GM19043 (cell line): ENCODE results near the gene MITD1.
"Not testable (repeated sequence)": the region's sequence is repeated elsewhere in the genome, so short reads cannot be mapped to it uniquely, and the experiment has no call there.

ENCODE experiments used
- ATAC-seq: cut with Tn5 transposase; IDR thresholded peaks from one replicate; pipeline ENCODE4 v1.9.1; 2021; ENCODE audit warnings: low read depth; ENCODE audit not compliant: unreplicated experiment

Gene MITD1

DNA sequence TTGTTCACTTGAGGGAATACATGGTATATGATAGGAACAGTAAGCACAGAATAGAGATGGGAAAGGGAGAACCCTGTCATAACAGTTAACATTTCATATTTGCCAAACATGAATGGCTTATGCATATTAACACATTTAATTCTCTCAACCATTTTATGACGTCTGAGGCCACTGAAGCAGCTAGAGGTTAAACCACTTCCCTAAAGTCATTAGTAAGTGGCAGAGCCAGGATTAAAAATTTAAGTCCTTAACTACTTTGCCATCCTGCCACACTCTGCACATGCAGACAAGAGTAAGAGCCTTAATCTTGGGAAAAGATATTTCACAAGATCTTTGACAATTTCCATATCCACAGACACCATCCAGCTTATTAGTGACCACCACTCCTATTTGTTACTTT is 24.0 kb downstream of the MITD1 start:
- no peak for ATAC-seq

- peak; percentile 92 for ATAC-seq
Observed at GRCh38 chr2:99154643-99155536, 26.0 kb downstream of the MITD1 start, which contains the start of the genes LIPT1 and TSGA10. TSS of gene LIPT1 (plus strand) at chr2:99154967. CDS start at chr2:99161958, 6,991 bp downstream. TSS of gene TSGA10 (minus strand) at chr2:99154942. CDS start at chr2:99109439, 45,503 bp downstream.

- ATAC-seq: no peak
Observed at GRCh38 chr2:99153921-99154604, 26.8 kb downstream of the MITD1 start.

GRCh38 chr2:99152199-99152895 is 28.5 kb downstream of the MITD1 start:
- no peak for ATAC-seq

GRCh38 chr2:99150706-99151105 is 30.2 kb downstream of the MITD1 start:
- ATAC-seq: no peak

GRCh38 chr2:99141110-99142108 is 39.4 kb downstream of the MITD1 start, which contains the start of gene C2orf15:
TSS of gene C2orf15 (plus strand) at chr2:99141707. CDS start at chr2:99150559, 8,852 bp downstream.
- ATAC-seq: peak; percentile 82

DNA sequence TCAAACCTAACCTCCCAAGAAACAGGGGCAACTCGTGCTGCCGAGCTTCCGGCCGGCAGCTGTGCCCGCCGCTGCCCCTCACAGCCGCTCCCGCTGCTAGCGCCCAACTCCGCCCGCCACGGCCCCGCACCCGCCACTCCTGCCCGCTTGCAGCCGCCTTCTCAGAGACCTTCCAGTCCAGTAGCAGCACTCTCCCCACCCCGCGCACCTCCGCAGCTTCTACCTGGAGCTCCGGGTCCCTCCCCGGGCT is 40.1 kb downstream of the MITD1 start:
- ATAC-seq: peak; percentile 26

- ATAC-seq: no peak
Observed at GRCh38 chr2:99140056-99140859, 40.6 kb downstream of the MITD1 start.

DNA sequence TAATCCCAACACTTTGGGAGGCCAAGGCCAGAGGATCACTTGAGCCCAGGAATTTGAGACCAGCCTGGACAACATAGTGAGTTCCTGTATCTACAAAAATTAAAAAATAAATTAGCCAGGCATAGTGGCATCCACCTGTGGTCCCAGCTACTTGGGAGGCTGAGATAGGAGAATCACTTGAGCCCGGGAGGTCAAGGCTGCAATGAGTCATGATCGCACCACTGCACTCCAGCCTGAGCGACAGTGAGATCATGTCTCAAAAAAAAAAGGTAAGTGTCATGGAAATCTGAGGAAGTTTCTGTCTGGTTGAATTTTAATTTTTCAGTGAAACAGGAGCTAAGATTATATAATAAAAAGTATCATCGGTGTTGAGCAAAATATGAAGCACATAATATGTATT is 41.9 kb downstream of the MITD1 start:
- no peak for ATAC-seq

- ATAC-seq: not testable (repeated sequence)
Observed at GRCh38 chr2:99135044-99135556, 45.8 kb downstream of the MITD1 start.

GRCh38 chr2:99127981-99128380 is 52.9 kb downstream of the MITD1 start:
- no peak for ATAC-seq
